Medulla oblongata (tissue), 1 donor: ENCODE results near the gene PDLIM1.
A peak's percentile ranks its signal among the peaks of the same experiment; 100 is the strongest.
"Not testable (repeated sequence)": the region's sequence is repeated elsewhere in the genome, so short reads cannot be mapped to it uniquely, and the experiment has no call there.

Experiments
- DNase-seq: peaks from one replicate; pipeline ENCODE4 v3.0.0-alpha.2; 2015; ENCODE audit errors: extremely low spot score

Gene PDLIM1

DNA sequence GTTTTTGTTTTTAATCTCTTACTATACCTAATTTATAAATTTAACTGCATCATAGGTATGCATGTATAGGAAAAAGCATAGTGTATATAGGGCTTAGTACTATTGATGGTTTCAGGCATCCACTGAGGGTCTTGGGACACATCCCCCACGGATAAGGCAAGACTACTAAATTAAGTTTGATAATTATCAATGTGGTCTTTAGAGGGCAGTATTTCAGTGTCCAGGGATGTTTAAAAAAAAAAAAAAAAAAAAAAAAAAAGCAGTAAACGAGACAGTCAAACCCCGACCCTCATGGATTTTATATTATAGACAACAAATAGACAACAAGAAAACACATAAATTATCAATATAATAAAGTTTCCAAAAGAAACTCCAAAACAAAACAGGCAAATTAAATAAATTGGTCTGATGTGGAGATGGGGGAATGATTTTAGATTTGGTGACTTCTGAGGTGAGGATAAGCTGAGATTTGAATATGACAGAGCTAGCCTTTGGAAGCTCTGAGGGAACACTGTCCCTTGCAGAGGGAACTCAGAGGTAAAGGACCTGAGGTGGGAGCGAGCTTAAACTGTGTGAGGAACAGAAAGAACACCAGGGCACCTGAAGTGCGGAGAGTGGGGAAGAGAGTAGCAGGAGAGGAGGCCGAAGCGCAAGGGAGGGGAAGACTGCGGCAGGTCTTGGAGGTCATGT, 82.0 kb downstream of the PDLIM1 start:
- no peak for DNase-seq

DNA sequence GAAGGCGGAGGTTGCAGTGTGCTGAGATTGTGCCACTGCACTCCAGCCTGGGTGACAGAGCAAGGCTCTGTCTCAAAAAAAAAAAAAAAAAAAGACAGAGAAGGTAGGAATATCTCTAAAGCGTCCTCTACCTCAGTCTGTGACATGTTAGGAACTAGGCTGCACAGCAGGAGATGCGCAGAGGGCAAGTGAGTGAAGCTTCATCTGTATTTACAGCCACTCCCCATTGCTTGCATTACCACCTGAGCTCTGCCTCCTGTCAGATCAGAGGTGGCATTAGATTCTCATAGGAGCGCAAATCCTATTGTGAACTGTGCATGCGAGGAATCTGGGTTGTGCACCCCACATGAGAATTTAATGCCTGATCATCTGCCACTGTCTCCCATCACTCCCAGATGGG, 87.9 kb downstream of the PDLIM1 start:
- not testable (repeated sequence) for DNase-seq

DNA sequence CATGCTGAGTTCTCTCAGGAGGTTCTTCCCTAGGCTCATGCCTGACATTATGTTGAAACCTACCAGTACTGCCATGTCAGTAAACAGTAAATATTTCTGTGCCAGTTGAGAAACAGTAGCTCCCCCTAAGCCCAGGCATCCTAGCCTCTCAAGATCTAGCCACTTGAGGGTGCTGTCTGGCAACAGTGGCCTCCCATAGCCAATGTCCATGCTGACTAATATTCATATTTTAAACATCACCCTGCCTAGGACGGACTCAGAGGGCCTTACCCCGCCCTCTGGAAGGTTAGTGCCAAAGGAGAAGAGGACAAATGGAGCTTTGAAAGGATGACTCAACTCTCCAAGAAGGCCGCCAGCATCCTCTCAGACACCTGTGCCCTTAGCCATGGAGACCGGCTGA, 89.1 kb downstream of the PDLIM1 start:
- no peak for DNase-seq

DNA sequence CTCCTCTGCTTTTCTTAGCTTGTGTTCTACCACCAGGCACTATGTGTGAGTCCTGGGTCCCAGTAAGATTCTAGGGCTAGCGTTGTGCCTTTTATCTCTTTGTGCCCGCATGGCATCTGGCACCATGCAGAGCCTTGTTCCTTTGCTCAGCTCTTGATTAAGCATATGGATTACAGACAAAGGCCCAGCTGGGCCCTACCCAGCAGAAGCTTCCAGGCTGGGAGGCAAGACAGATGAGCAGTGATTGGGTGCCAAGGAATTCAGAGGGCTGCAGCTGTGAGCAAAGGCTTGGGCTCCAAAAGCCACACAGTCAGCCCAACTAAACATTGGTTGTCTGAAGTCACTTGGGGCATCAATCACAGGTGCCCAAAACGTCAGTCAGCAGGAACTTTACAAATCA, 94.8 kb downstream of the PDLIM1 start:
- peak; percentile 46 for DNase-seq

DNA sequence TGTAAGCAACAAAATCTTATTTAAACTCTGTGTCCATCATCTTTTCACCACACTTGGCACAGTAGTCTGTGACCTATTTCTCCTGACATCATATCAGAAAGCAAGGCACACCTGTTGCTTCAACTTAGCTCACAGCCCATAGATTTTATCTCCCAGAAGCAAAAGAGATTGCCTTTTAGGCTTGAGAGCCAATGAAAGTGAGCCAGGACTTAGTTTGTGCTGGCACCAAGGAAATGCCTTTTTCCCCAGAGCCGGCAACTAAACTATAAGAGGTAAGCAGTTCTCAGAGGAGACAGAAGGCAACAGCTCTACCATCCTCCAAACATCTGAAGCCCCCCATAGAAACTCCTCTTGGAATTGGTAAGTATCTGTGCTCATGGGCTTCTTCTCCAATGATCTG, 96.9 kb downstream of the PDLIM1 start, which contains the start of gene ACSM6:
ACSM6 (plus strand) TSS at position 295 of the 400 bp plus-strand sequence. CDS start 248 bp downstream, outside the sequence.
- DNase-seq = no peak

DNA sequence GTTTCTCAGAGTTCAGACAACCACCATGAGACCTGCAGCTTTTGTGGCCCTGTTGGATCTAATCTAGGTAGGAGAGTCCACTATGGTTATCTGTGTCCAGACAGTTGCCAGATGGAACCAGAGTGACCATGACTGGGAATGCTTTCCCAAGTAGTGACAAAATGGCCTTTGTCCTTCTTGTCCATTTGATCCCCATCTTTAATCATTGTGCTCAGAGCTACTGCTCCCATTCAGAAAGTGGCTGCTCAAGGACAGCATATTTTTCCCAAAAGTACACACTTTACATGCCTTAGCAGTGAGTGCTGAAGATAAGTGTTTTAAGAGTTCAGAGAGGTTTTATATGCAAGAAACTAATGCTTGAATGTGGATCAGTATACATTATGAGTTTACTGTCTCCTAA, 102.2 kb downstream of the PDLIM1 start:
- no peak for DNase-seq

DNA sequence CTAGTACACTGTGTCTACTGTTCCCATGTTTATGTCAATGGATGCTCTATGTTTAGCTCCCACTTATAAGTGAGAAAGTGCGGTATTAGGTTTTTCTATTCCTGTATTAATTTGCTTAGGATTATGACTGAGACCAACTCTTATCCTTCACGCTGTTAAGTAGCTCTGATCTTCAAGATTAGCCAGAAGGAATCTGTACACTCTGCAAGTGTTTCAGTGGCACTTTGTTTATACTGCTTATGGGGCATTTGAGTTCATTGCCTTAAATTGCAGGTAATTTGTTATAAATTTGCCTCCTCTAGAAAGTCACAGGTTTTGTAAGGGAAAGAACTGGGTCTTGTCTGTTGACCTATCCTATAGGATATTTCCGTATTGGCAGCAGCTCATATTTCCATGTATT, 103.2 kb downstream of the PDLIM1 start:
- DNase-seq = no peak
